Skin epidermis (tissue), 12 donors: ENCODE results near the gene HFM1.

ENCODE experiments used
- H3K27ac ChIP-seq, 21 experiments: fragments of 200-600 bp; sonication (generic) in 11 of 21; one replicate each; pipeline ENCODE4 v1.5.0; 2020; ENCODE audit warnings: mild to moderate bottlenecking in 3 of 21, inconsistent platforms in 2 of 21, moderate library complexity in 2 of 21
- H3K4me3 ChIP-seq, 7 experiments: fragments of 200-600 bp; sonication (generic) in 2 of 7; one replicate each; pipeline ENCODE4 v1.5.0; 2020; ENCODE audit warnings: inconsistent platforms in 2 of 7, mild to moderate bottlenecking in 2 of 7, moderate library complexity in 1 of 7

The HFM1 gene

GRCh38 chr1:91278754-91279153, 125.9 kb downstream of the HFM1 start:
- Histone ChIP-seq H3K27ac (no peak overlapping the region), H3K4me3 (no peak overlapping the region)

- H3K27ac ChIP-seq: no peak overlapping the region
- no peak overlapping the region for H3K4me3 ChIP-seq
These were observed 130.8 kb downstream of the HFM1 start for GRCh38 chr1:91273875-91274274.

- no peak overlapping the region for H3K27ac ChIP-seq
These were observed 143.0 kb downstream of the HFM1 start for GRCh38 chr1:91261655-91262054.

GRCh38 chr1:91245435-91245834, 159.2 kb downstream of the HFM1 start:
- no peak overlapping the region for H3K4me3 ChIP-seq
- no peak overlapping the region for H3K27ac ChIP-seq

More at GRCh38 chr1:91261655-91262054, 143.0 kb downstream of the HFM1 start:
- H3K4me3 ChIP-seq: no peak overlapping the region

- no peak overlapping the region for H3K4me3 ChIP-seq
These were observed 159.9 kb downstream of the HFM1 start for GRCh38 chr1:91244737-91245136.

GRCh38 chr1:91243171-91243570, 161.5 kb downstream of the HFM1 start:
- H3K27ac ChIP-seq: no peak overlapping the region
- no peak overlapping the region for H3K4me3 ChIP-seq

More at GRCh38 chr1:91244737-91245136, 159.9 kb downstream of the HFM1 start:
- H3K27ac ChIP-seq: no peak overlapping the region

GRCh38 chr1:91234181-91234580, 170.5 kb downstream of the HFM1 start:
- Histone ChIP-seq H3K4me3 (no peak overlapping the region), H3K27ac (no peak overlapping the region)

GRCh38 chr1:91226741-91227140, 177.9 kb downstream of the HFM1 start:
- H3K27ac ChIP-seq: no peak overlapping the region
- H3K4me3 ChIP-seq: no peak overlapping the region

GRCh38 chr1:91224878-91225277, 179.8 kb downstream of the HFM1 start:
- no peak overlapping the region for H3K27ac ChIP-seq
- H3K4me3 ChIP-seq: no peak overlapping the region

GRCh38 chr1:91221017-91221416, 183.6 kb downstream of the HFM1 start:
- Histone ChIP-seq H3K27ac (no peak overlapping the region), H3K4me3 (no peak overlapping the region)

- Histone ChIP-seq H3K27ac (no peak overlapping the region), H3K4me3 (no peak overlapping the region)
These were observed 186.7 kb downstream of the HFM1 start for GRCh38 chr1:91217911-91218310.
